Activated naive CD4-positive, alpha-beta T cell treated with anti-CD3 and anti-CD28 coated beads for 36 hours (primary cell): ENCODE results near the gene TYMP. TPM values are rescaled to one million over a fixed set of nuclear protein-coding genes. Genes with fewer than 3 reads are reported as not detected.
"Not testable (repeated sequence)": the region's sequence is repeated elsewhere in the genome, so short reads cannot be mapped to it uniquely, and the experiment has no call there.

ENCODE experiments used
- CTCF ChIA-PET: fragments of 350-600 bp; sonication (Branson Sonifier 250); formaldehyde crosslinking; loops from one replicate; lab custom pipeline; 2021; ENCODE audit warnings: antibody characterized with exemption; lab: Charles Lee
- DNase-seq: peaks from one replicate; pipeline ENCODE4 v3.0.0-alpha.2; 2020
- H3K27ac Mint-ChIP-seq: one replicate; pipeline ENCODE4 v1.8.0; 2021; ENCODE audit warnings: mild to moderate bottlenecking, mixed read lengths
- H3K27me3 Mint-ChIP-seq: one replicate; pipeline ENCODE4 v1.8.0; 2021; ENCODE audit warnings: low read depth, mixed read lengths
- H3K36me3 Mint-ChIP-seq: one replicate; pipeline ENCODE4 v1.8.0; 2021; ENCODE audit warnings: low read depth, mixed read lengths
- H3K4me1 Mint-ChIP-seq: one replicate; pipeline ENCODE4 v1.8.0; 2021; ENCODE audit warnings: low read depth, mixed read lengths
- H3K4me3 Mint-ChIP-seq: one replicate; pipeline ENCODE4 v1.8.0; 2021; ENCODE audit warnings: mild to moderate bottlenecking, moderate library complexity, mixed read lengths
- H3K9me3 Mint-ChIP-seq: one replicate; pipeline ENCODE4 v1.8.0; 2021; ENCODE audit warnings: mixed read lengths
- intact Hi-C: fragments of 100-400 bp; cut with micrococcal nuclease; formaldehyde crosslinking; loops from one replicate; pipeline ENCODE4 v1.15.1; 2023
- total RNA-seq, 2 experiments: library from RNA; stranded (reverse); gene quantifications; one replicate each; pipeline ENCODE4 v1.2.3, GENCODE V29; 2021

Gene TYMP
- total RNA-seq, 2 experiments from 2014 or later = 43.7 to 49.6 TPM

DNA sequence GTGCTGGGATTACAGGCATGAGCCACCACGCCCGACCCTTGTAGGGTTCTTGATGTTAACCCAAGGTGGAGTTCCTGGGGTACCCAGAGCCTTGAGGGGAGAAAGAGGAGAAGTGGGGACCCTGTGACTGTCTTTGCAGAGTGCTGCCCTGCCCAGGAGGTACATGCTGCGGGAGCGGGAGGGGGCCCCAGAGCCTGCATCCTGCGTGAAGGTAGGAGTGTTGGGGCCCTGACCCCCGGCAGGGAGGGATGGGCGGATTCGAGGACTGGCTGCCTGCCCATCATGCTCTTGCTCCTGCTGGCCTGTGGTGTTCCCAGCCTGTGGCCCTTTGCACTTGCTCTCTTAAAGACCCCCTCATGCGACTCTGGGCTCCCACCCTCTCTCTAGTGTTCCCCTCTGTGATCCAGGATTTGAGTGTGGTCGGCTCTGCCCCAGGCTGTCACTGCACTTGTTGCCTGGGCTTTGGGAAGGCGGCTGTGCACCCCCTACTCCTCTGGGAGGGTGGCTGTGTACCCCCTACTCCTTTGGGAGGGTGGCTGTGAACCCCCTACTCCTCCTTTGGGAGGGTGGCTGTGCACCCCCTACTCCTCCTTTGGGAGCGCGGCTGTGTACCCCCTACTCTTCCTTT, 8.9 kb downstream of the TYMP start:
- intact Hi-C loops = no loop called here
- H3K27me3 Mint-ChIP-seq = no peaks in the 10 kb centered on the region
- no peak for DNase-seq
- peaks cover 11% of the 10 kb centered on the region for H3K4me1 Mint-ChIP-seq
- H3K9me3 Mint-ChIP-seq = no peaks in the 10 kb centered on the region
- H3K4me3 Mint-ChIP-seq = no peak overlapping the region
- CTCF ChIA-PET = interaction anchor here (0.6 kb wide), 1 partner anchor 112 kb away, joined by 3 read pairs; no protein-coding TSS in a partner anchor
- H3K36me3 Mint-ChIP-seq = peaks cover 32% of the 10 kb centered on the region
- H3K27ac Mint-ChIP-seq = no peak overlapping the region

DNA sequence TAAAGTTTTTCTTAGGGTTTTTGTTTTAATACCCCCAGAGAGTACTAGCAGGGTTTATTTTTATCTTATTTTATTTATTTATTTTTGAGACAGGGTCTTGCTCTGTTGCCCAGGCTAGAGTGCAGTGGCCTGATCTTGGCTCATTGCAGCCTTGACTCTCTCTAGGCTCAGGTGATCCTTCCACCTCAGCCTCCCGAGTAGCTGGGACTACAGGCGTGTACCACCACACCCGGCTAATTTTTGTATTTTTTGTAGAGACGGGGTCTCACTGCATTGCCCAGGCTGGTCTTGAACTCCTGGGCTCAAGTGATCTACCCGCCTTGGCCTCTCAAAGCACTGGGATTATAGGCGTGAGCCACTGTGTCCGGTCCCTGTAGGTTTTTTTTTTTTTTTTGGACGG, 9.6 kb downstream of the TYMP start:
- H3K9me3 Mint-ChIP-seq, H3K27me3 Mint-ChIP-seq, intact Hi-C loops, H3K4me3 Mint-ChIP-seq, H3K27ac Mint-ChIP-seq, DNase-seq, CTCF ChIA-PET: not testable (repeated sequence)
- peaks cover 13% of the 10 kb centered on the region for H3K4me1 Mint-ChIP-seq
- peaks cover 36% of the 10 kb centered on the region for H3K36me3 Mint-ChIP-seq

DNA sequence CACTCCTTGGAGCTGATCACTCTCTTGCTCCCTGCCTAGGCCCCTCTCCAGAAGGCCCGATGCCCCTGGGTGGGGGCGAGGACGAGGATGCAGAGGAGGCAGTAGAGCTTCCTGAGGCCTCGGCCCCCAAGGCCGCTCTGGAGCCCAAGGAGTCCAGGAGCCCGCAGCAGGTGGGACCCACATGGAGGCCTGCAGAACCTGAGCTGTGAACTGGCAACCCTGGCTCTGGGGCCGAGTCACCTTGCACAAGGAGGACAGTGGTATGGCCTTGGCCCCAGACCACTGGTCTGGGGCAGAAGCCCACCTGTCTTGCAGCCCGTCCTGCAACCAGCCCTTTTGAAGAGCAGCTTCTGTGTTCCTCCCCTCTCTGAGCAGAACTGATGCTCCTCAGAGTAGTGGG, 10.7 kb downstream of the TYMP start:
- no peak overlapping the region for H3K27ac Mint-ChIP-seq
- peaks cover 38% of the 10 kb centered on the region for H3K36me3 Mint-ChIP-seq
- intact Hi-C loops = no loop called here
- no peak for DNase-seq
- peaks cover 12% of the 10 kb centered on the region for H3K4me1 Mint-ChIP-seq
- CTCF ChIA-PET = no interaction called here
- no peaks in the 10 kb centered on the region for H3K27me3 Mint-ChIP-seq
- no peaks in the 10 kb centered on the region for H3K9me3 Mint-ChIP-seq
- no peak overlapping the region for H3K4me3 Mint-ChIP-seq

DNA sequence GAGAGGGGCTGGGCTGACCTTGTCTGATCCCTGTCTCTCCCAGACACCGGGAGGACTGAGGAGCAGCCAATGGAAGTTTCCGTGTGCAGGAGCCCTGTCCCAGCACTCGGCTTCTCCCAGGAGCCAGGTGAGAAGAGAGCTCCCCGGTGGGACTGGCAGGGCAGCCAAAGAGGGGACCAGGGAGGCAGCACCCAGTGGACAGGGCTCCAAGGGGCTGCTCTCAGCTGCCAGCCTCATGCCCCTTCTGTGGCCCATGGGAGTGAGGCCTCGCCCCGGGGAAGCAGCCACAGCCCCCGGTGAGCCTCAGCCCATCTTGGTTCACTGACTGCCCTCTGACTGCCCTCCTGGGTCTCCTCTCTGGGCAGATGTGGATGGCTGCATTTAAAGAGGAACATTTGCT, 11.2 kb downstream of the TYMP start:
- H3K4me3 Mint-ChIP-seq = no peak overlapping the region

DNA sequence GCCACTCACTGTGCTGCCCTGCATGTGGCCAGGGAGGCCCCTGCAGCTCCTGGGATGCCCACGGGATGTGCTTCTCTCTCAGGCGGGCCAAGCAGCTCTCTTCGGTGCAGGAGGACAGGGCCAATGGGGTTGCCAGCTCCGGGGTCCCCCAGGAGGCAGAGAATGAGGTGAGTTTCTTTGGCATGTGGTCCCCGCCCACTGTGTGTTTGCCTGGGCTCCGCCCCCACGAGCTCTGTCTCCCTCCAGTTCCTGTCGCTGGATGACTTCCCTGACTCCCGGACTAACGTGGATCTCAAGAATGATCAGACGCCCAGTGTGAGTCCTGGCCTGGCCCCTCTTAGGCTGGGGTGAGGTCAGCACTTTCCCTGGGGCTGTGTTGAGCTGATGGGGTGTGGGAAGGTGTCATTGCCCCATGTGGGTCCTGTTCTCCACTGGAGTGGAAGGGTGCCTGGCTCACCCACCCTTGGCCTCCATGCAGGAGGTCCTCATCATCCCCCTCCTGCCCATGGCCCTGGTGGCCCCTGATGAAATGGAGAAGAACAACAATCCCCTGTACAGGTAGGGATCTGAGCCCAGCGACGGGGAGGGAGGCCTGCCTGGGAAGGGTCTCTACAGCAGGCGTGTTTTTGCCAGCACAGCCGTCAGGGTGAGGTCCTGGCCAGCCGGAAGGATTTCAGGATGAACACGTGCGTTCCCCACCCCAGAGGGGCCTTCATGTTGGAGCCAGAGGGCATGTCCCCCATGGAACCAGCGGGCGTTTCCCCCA, 12.1 kb downstream of the TYMP start:
- intact Hi-C loops = no loop called here
- no peak for DNase-seq
- Mint-ChIP-seq H3K4me3 (no peak overlapping the region), H3K36me3 (peaks cover 33% of the 10 kb centered on the region), H3K4me1 (peaks cover 16% of the 10 kb centered on the region), H3K27me3 (no peaks in the 10 kb centered on the region), H3K9me3 (no peaks in the 10 kb centered on the region), H3K27ac (no peak overlapping the region)
- CTCF ChIA-PET = no interaction called here

More for the DNA sequence above, 11.2 kb downstream of the TYMP start:
- Mint-ChIP-seq H3K4me1 (peaks cover 13% of the 10 kb centered on the region), H3K27ac (no peak overlapping the region), H3K9me3 (no peaks in the 10 kb centered on the region), H3K36me3 (peaks cover 37% of the 10 kb centered on the region), H3K27me3 (no peaks in the 10 kb centered on the region)
- intact Hi-C loops = no loop called here
- DNase-seq = no peak
- CTCF ChIA-PET = no interaction called here

DNA sequence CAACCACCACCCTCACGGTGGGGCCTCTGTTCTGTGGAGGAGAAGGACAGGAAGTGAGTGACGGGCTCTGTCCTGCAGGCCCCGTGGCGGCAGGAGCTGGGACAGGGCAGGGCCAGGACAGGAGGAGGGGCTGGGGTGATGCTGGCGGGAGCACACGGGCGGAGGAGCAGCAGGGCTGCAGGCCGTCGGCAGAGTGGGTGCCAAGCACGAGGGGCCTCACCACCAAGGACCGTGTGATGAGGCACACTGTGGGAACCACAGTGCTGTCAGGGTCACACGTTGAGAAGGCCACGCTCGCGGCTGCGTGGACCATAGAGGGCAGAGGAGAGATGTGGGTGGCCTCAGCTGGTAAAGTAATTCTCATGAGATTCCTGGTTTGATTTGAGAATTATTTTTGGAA, 12.9 kb downstream of the TYMP start:
- Mint-ChIP-seq H3K27me3 (no peaks in the 10 kb centered on the region), H3K4me3 (no peak overlapping the region), H3K27ac (no peak overlapping the region), H3K9me3 (no peaks in the 10 kb centered on the region), H3K36me3 (peaks cover 36% of the 10 kb centered on the region), H3K4me1 (peaks cover 22% of the 10 kb centered on the region)
- intact Hi-C loops = no loop called here
- CTCF ChIA-PET = no interaction called here
- DNase-seq = no peak

DNA sequence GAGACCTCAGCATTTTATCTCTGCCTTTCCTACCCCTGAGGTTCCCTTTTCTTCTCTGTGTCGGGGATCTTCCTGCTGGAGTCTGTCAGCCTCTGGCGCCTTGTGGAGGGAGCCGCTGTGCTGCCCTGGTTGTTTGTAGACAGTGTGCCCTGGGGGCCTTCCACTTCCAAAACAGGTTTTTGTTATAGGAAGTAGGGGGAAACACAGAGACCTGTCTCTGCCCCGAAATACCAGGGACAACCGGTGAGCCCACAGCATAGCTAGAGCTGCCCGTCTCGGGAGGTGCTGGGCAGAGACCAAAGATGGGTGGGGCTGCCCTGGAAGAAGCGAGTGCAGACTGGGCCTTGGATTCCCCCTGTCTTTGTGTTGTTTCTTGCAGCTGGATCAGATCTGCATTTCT, 13.7 kb downstream of the TYMP start:
- H3K4me3 Mint-ChIP-seq = no peak overlapping the region
- peaks cover 35% of the 10 kb centered on the region for H3K36me3 Mint-ChIP-seq
- H3K27ac Mint-ChIP-seq = no peak overlapping the region
- H3K27me3 Mint-ChIP-seq = no peaks in the 10 kb centered on the region
- H3K4me1 Mint-ChIP-seq = peaks cover 25% of the 10 kb centered on the region
- DNase-seq = no peak
- intact Hi-C loops = no loop called here
- CTCF ChIA-PET = interaction anchor here (1.3 to 1.8 kb wide), 2 partner anchors 9 to 106 kb away, joined by 4 to 9 read pairs; partner anchors contain the start of gene SCO2
- no peaks in the 10 kb centered on the region for H3K9me3 Mint-ChIP-seq

DNA sequence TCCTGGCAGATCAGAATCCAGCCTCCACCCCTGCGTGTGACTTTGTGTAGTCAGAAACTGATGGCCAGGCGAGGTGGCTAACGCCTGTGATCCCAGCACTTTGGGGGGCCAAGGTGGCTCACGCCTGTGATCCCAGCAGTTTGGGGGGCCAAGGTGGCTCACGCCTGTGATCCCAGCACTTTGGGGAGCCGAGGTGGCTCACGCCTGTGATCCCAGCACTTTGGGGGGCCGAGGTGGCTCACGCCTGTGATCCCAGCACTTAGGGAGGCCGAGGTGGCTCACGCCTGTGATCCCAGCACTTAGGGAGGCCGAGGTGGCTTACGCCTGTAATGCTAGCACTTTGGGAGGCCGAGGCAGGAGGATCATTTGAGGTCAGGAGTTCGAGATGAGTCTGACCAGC, 16.6 kb downstream of the TYMP start:
- intact Hi-C loops = no loop called here
- no peaks in the 10 kb centered on the region for H3K27me3 Mint-ChIP-seq
- no peak for DNase-seq
- no peak overlapping the region for H3K4me3 Mint-ChIP-seq
- H3K36me3 Mint-ChIP-seq = peaks cover 26% of the 10 kb centered on the region
- peaks cover 38% of the 10 kb centered on the region for H3K4me1 Mint-ChIP-seq
- no peaks in the 10 kb centered on the region for H3K9me3 Mint-ChIP-seq
- no peak overlapping the region for H3K27ac Mint-ChIP-seq
- CTCF ChIA-PET = no interaction called here

DNA sequence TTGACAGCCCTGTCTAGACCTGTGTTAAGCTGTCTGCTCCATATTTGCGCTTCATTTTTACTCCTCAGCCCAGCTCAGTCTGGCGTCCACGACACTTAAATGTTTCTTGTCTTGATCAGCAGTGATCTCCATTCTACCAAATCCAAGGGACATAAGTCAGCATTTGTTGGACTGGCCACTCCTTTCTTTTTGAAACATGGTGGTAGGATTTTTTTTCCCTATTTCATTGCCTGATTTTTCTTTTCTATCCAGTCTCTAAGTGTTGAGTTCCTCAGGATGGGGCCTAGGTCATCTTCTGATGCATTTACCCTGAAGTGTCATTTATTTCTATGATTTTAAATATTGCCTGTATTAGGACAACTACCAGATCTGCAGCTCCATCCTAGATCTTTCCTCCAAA, 20.9 kb downstream of the TYMP start:
- intact Hi-C loops = loop anchor here (1.0 to 2.0 kb wide), 6 partner anchors 16 to 166 kb away; partner anchors contain the start of genes CHKB, PPP6R2, SCO2 and SYCE3
- DNase-seq = no peak
- peaks cover 34% of the 10 kb centered on the region for H3K4me1 Mint-ChIP-seq
- peak overlapping the region; percentile 96 for H3K4me3 Mint-ChIP-seq
- no peaks in the 10 kb centered on the region for H3K9me3 Mint-ChIP-seq
- peaks cover 14% of the 10 kb centered on the region for H3K36me3 Mint-ChIP-seq
- peak overlapping the region; percentile 93 for H3K27ac Mint-ChIP-seq
- CTCF ChIA-PET = interaction anchor here (0.8 to 2.8 kb wide), 6 partner anchors 11 to 268 kb away, joined by 3 to 22 read pairs (median 4); partner anchors contain the start of genes CPT1B, SCO2 and SYCE3
- H3K27me3 Mint-ChIP-seq = no peaks in the 10 kb centered on the region

DNA sequence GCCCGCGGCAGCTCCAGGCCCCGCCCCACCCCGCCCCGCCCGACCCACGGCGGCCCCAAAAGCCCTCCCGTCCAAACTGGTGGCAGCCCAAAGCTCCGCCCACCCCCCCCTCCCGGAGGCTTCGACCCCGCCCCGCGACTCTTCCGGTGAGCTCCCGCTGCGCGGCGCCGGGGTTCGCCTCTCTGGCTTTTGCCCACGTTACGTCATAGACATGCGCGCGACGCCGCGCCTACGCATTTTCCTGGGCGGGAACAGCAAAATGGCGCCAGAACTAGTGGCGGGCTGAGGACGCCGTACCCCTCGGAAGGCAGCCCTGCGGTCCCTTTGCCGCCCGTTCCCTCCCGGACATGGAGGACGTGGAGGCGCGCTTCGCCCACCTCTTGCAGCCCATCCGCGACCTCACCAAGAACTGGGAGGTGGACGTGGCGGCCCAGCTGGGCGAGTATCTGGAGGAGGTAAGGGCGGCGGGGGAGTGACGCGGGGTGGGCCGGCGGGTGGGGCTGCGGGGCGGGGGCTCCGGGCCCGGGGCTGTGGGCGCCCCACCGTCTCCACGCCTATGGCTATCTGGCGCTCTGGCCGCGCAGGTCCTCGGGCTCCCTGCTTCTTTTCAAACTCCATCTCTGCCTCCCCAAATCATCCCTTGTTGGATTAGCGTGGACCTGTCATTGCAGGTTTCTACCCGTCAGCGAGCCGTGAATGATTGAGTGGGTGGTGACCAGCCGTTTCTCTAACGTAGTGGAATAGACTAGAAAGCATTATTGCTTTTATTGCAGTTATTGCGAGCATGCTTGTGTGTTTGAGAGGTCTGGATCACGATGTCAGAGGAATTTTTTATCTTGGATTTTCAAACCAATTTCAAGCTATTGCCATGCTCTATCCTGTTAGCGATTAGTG, 21.6 kb downstream of the TYMP start, which contains the start of gene NCAPH2:
Gene NCAPH2 (plus strand): TSS at position 234 of the 894 bp plus-strand sequence. CDS start 114 bp downstream, at position 348.
- H3K36me3 Mint-ChIP-seq = peaks cover 11% of the 10 kb centered on the region
- H3K4me1 Mint-ChIP-seq = peaks cover 30% of the 10 kb centered on the region
- CTCF ChIA-PET = interaction anchor here (1.0 to 2.8 kb wide), 6 partner anchors 10 to 267 kb away, joined by 3 to 22 read pairs (median 4); partner anchors contain the start of genes SCO2 and SYCE3
- H3K27ac Mint-ChIP-seq = peak within 1 kb of the TSS; percentile 96
- H3K4me3 Mint-ChIP-seq = peak within 1 kb of the TSS; percentile 96
- no peaks in the 10 kb centered on the region for H3K9me3 Mint-ChIP-seq
- no peaks in the 10 kb centered on the region for H3K27me3 Mint-ChIP-seq
- DNase-seq = peak; percentile 98
- intact Hi-C loops = loop anchor here (1.0 to 2.0 kb wide), 8 partner anchors 17 to 165 kb away; partner anchors contain the start of genes CHKB, PPP6R2, SBF1 and SCO2

DNA sequence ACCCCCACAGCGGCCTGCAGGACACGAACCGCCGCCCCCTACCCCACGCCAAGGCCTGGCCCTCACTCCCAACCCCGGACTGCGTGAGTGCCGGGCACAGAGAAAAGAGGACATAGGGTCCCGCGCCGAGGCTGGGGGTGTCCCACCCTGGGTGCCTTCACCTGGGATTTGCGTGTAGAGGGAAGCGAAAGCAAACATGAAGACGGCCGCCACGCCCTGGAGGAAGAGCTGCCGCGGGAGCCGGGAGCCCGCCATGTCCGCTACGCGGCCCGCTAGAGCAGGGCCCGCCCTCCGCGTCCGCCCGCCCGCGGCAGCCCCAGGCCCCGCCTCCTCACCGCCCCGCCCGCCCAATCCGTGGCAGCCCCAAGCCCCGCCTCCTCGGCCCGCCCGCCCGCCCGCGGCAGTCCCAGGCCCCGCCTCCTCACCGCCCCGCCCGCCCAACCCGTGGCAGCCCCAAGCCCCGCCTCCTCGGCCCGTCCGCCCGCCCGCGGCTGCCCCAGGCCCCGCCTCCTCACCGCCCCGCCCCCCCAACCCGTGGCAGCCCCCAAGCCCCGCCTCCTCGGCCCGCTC, 22.3 kb downstream of the TYMP start, which contains the start of gene LMF2:
Gene LMF2 (minus strand): TSS at position 282 of the 570 bp plus-strand sequence. CDS start 27 bp downstream, at position 255.
- H3K27ac Mint-ChIP-seq = peak within 1 kb of the TSS; percentile 96
- DNase-seq = peak; percentile 95
- no peaks in the 10 kb centered on the region for H3K9me3 Mint-ChIP-seq
- H3K36me3 Mint-ChIP-seq = peaks cover 10% of the 10 kb centered on the region
- H3K4me1 Mint-ChIP-seq = peaks cover 26% of the 10 kb centered on the region
- intact Hi-C loops = loop anchor here (1.0 to 2.0 kb wide), 2 partner anchors 33 to 38 kb away; partner anchors contain the start of gene SBF1
- CTCF ChIA-PET = interaction anchor here (1.0 to 2.8 kb wide), 4 partner anchors 10 to 114 kb away, joined by 3 to 22 read pairs (median 8); partner anchors contain the start of gene SCO2
- H3K27me3 Mint-ChIP-seq = no peaks in the 10 kb centered on the region
- peak within 1 kb of the TSS; percentile 96 for H3K4me3 Mint-ChIP-seq
